Neural cell (in vitro differentiated cells): ENCODE measurements around the gene SUPT3H.
"Not testable (repeated sequence)": the region's sequence is repeated elsewhere in the genome, so short reads cannot be mapped to it uniquely, and the experiment has no call there.

Experiments used
- EZH2 ChIP-seq: fragments of 200-600, 300-800 bp; shearing (Covaris generic), sonication (generic); IDR thresholded peaks from 2 replicates; pipeline ENCODE4 v1.6.1; 2014; ENCODE audit warnings: antibody characterized with exemption, low read length, borderline replicate concordance, mild to moderate bottlenecking; ENCODE audit not compliant: insufficient read depth, poor library complexity, severe bottlenecking
- MXI1 ChIP-seq: fragments of 450-650 bp; conservative IDR thresholded peaks from 2 replicates; pipeline ENCODE4 v1.6.1; 2014; ENCODE audit warnings: antibody characterized with exemption, mild to moderate bottlenecking; ENCODE audit not compliant: poor library complexity, severe bottlenecking
- POLR2AphosphoS5 ChIP-seq: IDR thresholded peaks from 2 replicates; pipeline ENCODE4 v1.6.1; 2012
- RAD21 ChIP-seq: fragments of 450-650 bp; conservative IDR thresholded peaks from 2 replicates; pipeline ENCODE4 v1.6.1; 2014; ENCODE audit warnings: antibody characterized with exemption, mild to moderate bottlenecking, moderate library complexity
- REST ChIP-seq: IDR thresholded peaks from 2 replicates; pipeline ENCODE4 v1.6.1; 2012; ENCODE audit warnings: borderline replicate concordance
- SMC3 ChIP-seq: fragments of 450-650 bp; conservative IDR thresholded peaks from 2 replicates; pipeline ENCODE4 v1.6.1; 2014; ENCODE audit warnings: antibody characterized with exemption, mild to moderate bottlenecking, moderate library complexity; ENCODE audit not compliant: poor library complexity
- TAF1 ChIP-seq: IDR thresholded peaks from 2 replicates; pipeline ENCODE4 v1.6.1; 2012; ENCODE audit warnings: low read depth
- TF ChIP-seq, protein P1 (sequence below): fragments of 450-650 bp; IDR thresholded peaks from 2 replicates; pipeline ENCODE4 v1.5.1; 2014; ENCODE audit warnings: antibody characterized with exemption, mild to moderate bottlenecking, moderate library complexity; ENCODE audit not compliant: poor library complexity, severe bottlenecking

GRCh38 chr6:45062659-45063058 lies 315.1 kb downstream of the SUPT3H start:
- TF ChIP-seq, protein P1, sequence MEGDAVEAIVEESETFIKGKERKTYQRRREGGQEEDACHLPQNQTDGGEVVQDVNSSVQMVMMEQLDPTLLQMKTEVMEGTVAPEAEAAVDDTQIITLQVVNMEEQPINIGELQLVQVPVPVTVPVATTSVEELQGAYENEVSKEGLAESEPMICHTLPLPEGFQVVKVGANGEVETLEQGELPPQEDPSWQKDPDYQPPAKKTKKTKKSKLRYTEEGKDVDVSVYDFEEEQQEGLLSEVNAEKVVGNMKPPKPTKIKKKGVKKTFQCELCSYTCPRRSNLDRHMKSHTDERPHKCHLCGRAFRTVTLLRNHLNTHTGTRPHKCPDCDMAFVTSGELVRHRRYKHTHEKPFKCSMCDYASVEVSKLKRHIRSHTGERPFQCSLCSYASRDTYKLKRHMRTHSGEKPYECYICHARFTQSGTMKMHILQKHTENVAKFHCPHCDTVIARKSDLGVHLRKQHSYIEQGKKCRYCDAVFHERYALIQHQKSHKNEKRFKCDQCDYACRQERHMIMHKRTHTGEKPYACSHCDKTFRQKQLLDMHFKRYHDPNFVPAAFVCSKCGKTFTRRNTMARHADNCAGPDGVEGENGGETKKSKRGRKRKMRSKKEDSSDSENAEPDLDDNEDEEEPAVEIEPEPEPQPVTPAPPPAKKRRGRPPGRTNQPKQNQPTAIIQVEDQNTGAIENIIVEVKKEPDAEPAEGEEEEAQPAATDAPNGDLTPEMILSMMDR: not testable (repeated sequence)
- not testable (repeated sequence) for TF ChIP-seq SMC3, POLR2AphosphoS5, MXI1, RAD21, REST, TAF1, EZH2
